Mucosa of descending colon (tissue), 3 donors: ENCODE results near the gene OSBPL2. TPM values are rescaled to one million over a fixed set of nuclear protein-coding genes. Genes with fewer than 3 reads are reported as not detected.

ENCODE experiments used
- ATAC-seq: fragments of 200-7000 bp; cut with Tn5 transposase; one replicate; pipeline ENCODE4 v1.9.1; 2020; ENCODE audit warnings: mild to moderate bottlenecking, moderate library complexity
- DNase-seq, 3 donors: peaks; one replicate each; pipeline ENCODE4 v3.0.0-alpha.2; 2020
- H3K36me3 ChIP-seq: fragments of 200-600 bp; one replicate; pipeline ENCODE4 v1.8.0; 2021; ENCODE audit warnings: low read depth, mild to moderate bottlenecking
- H3K4me1 ChIP-seq: fragments of 200-600 bp; one replicate; pipeline ENCODE4 v1.8.0; 2021; ENCODE audit warnings: low read depth, mild to moderate bottlenecking
- H3K4me3 ChIP-seq: fragments of 200-600 bp; one replicate; pipeline ENCODE4 v1.8.0; 2021; ENCODE audit warnings: mild to moderate bottlenecking
- H3K9me3 ChIP-seq: fragments of 200-600 bp; one replicate; pipeline ENCODE4 v1.8.0; 2021; ENCODE audit warnings: mild to moderate bottlenecking
- CTCF ChIP-seq: fragments of 200-600 bp; IDR thresholded peaks from one replicate; pipeline ENCODE4 v1.8.0; 2022; ENCODE audit warnings: antibody characterized with exemption, mild to moderate bottlenecking
- intact Hi-C, 2 donors: fragments of 100-400 bp; cut with DNase I in 1 of 2; cut with micrococcal nuclease in 1 of 2; formaldehyde crosslinking; loops; one replicate each; pipeline versions ENCODE4 v1.11.0 to v1.11.1; 2022; cut with DNase I, micrococcal nuclease
- total RNA-seq, 3 donors: library from RNA; stranded (reverse); fragmentation: NEBNext Ultra II Directional in 2 of 3; extraction: Animal tissue kit (Norgen Biotek cat#: 25700) in 2 of 3; gene quantifications; one replicate each; pipeline versions ENCODE4 v1.2.1 to v1.2.4, GENCODE V29; 2021 to 2023
- donor health status: DM: no; HTN: no; CAD: no; lungs with moderate emphysema.
- donor health status: DM: no; HTN: no; CAD: no.
- donor health status: DM: no; HTN: yes; CAD: no.

Gene OSBPL2
- total RNA-seq, 3 donors from 2014 or later: 87.0 to 111 (median 91.6) TPM

GRCh38 chr20:62309947-62310756, 71.8 kb downstream of the OSBPL2 start:
- Histone ChIP-seq H3K4me3 (no peak overlapping the region), H3K4me1 (no peaks in the 10 kb centered on the region), H3K36me3 (peaks cover 21% of the 10 kb centered on the region), H3K9me3 (no peaks in the 10 kb centered on the region)
- ATAC-seq: no peak
- intact Hi-C loops: no loop called here
- no peak for DNase-seq
- TF ChIP-seq CTCF: no peak

GRCh38 chr20:62310757-62311121, 72.4 kb downstream of the OSBPL2 start:
- intact Hi-C loops: no loop called here
- Histone ChIP-seq H3K4me3 (no peak overlapping the region), H3K9me3 (no peaks in the 10 kb centered on the region), H3K4me1 (no peaks in the 10 kb centered on the region), H3K36me3 (peaks cover 21% of the 10 kb centered on the region)
- no peak for ATAC-seq
- no peak for DNase-seq
- TF ChIP-seq CTCF: no peak

DNA sequence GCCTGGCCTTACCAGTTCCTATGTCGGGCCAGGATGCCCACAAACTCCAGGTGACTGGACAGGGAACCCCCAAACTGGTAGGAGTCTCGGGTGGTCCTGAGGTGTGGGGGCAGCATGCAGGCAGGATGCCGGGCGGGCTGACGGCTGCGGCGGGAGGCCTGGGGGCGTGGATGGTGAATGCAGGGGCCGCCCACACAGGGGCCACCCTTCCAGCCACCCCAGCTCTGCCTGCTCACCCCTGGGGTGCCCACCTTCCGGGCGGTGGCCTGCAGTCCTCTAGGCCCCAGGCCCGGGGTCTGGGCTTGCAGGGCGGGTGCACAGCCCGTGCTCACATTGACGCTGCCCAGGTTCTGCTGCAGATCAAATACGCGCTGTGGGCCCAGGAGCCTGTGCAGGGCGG, 72.8 kb downstream of the OSBPL2 start:
- no peak for DNase-seq
- H3K4me1 ChIP-seq: no peaks in the 10 kb centered on the region
- no peaks in the 10 kb centered on the region for H3K9me3 ChIP-seq
- TF ChIP-seq CTCF: no peak
- ATAC-seq: no peak
- no peak overlapping the region for H3K4me3 ChIP-seq
- intact Hi-C loops: no loop called here
- H3K36me3 ChIP-seq: peaks cover 20% of the 10 kb centered on the region

GRCh38 chr20:62311832-62312661, 73.7 kb downstream of the OSBPL2 start:
- Histone ChIP-seq H3K4me3 (no peak overlapping the region), H3K36me3 (peaks cover 11% of the 10 kb centered on the region), H3K4me1 (no peaks in the 10 kb centered on the region), H3K9me3 (no peaks in the 10 kb centered on the region)
- no peak for DNase-seq
- TF ChIP-seq CTCF: no peak
- no peak for ATAC-seq
- intact Hi-C loops: no loop called here

GRCh38 chr20:62312662-62312977, 74.3 kb downstream of the OSBPL2 start:
- Histone ChIP-seq H3K4me1 (no peaks in the 10 kb centered on the region), H3K9me3 (no peaks in the 10 kb centered on the region), H3K36me3 (peaks cover 7% of the 10 kb centered on the region), H3K4me3 (no peak overlapping the region)
- intact Hi-C loops: no loop called here
- no peak for TF ChIP-seq CTCF
- DNase-seq (no peak), ATAC-seq (no peak)
